ENCODE results near the gene BRPF3.

Gene BRPF3

DNA sequence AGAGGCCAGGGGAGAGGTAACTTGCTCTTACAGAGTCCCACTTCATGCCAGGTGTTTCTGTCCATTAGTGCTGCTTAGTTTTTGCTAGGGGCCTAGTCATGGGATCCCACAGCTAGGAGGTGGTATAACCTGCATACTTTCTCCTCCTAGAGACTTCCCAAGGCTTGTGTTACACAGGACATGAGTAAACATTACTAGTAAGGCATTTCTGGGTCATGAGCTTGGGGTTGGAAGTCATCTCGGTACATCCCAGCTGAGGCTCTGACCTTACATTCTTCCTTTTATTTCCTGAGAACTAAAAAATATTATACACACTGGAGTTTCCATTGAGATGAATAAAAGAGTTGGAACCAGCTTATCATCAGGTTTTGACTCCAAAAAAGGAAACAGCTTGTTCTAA, 52.4 kb downstream of the BRPF3 start:
- H3K4me1 ChIP-seq (ENCODE audit: low read depth, poor library complexity, severe bottlenecking): no peaks in the 10 kb centered on the region
- H3K9ac ChIP-seq: no peak overlapping the region
- no peak overlapping the region for H3K4me2 ChIP-seq
- TF ChIP-seq, protein P1, sequence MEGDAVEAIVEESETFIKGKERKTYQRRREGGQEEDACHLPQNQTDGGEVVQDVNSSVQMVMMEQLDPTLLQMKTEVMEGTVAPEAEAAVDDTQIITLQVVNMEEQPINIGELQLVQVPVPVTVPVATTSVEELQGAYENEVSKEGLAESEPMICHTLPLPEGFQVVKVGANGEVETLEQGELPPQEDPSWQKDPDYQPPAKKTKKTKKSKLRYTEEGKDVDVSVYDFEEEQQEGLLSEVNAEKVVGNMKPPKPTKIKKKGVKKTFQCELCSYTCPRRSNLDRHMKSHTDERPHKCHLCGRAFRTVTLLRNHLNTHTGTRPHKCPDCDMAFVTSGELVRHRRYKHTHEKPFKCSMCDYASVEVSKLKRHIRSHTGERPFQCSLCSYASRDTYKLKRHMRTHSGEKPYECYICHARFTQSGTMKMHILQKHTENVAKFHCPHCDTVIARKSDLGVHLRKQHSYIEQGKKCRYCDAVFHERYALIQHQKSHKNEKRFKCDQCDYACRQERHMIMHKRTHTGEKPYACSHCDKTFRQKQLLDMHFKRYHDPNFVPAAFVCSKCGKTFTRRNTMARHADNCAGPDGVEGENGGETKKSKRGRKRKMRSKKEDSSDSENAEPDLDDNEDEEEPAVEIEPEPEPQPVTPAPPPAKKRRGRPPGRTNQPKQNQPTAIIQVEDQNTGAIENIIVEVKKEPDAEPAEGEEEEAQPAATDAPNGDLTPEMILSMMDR (conservative IDR thresholded peaks at IDR 0.05; ENCODE audit: low read depth, low read length): no peak
- H3K27ac ChIP-seq: no peak overlapping the region
- H4K20me1 ChIP-seq (ENCODE audit: insufficient read depth): no peaks in the 10 kb centered on the region
- no peaks in the 10 kb centered on the region for H3K79me2 ChIP-seq (ENCODE audit: insufficient read depth, low read depth)
- H2AFZ ChIP-seq (ENCODE audit: low read depth): no peak overlapping the region
- no peaks in the 10 kb centered on the region for H3K36me3 ChIP-seq (ENCODE audit: insufficient read depth)
- H3K27me3 ChIP-seq (ENCODE audit: insufficient read depth, low read depth): no peaks in the 10 kb centered on the region
- H3K4me3 ChIP-seq (IDR thresholded peaks at IDR 0.05; ENCODE audit: insufficient read depth, low read depth, low read length): no peak overlapping the region

DNA sequence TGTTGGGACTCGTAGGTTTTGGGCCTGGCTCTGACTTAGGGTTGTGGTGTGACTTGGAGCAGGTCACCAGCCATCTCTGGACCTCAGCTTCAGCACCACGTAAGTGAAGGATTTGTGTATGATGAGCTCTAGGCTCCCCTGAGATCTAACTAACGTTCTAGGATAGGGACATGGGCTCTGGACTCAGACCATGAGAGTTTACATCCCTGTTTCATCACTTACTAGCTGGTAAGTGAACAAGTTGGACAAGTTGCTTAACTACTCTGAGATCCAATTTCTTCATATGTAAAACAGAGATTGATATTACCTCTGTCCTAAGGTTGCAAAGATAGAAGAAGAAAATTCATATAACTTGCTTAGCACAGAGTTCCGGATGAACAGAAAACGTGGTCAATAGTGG, 53.0 kb downstream of the BRPF3 start:
- H3K4me2 ChIP-seq: no peak overlapping the region
- TF ChIP-seq, protein P1 (conservative IDR thresholded peaks at IDR 0.05; ENCODE audit: low read depth, low read length): no peak
- no peaks in the 10 kb centered on the region for H3K4me1 ChIP-seq (ENCODE audit: low read depth, poor library complexity, severe bottlenecking)
- no peaks in the 10 kb centered on the region for H3K27me3 ChIP-seq (ENCODE audit: insufficient read depth, low read depth)
- no peaks in the 10 kb centered on the region for H4K20me1 ChIP-seq (ENCODE audit: insufficient read depth)
- H3K27ac ChIP-seq: no peak overlapping the region
- no peak overlapping the region for H3K4me3 ChIP-seq (IDR thresholded peaks at IDR 0.05; ENCODE audit: insufficient read depth, low read depth, low read length)
- no peaks in the 10 kb centered on the region for H3K36me3 ChIP-seq (ENCODE audit: insufficient read depth)
- H3K79me2 ChIP-seq (ENCODE audit: insufficient read depth, low read depth): no peaks in the 10 kb centered on the region
- H3K9ac ChIP-seq: no peak overlapping the region
- H2AFZ ChIP-seq (ENCODE audit: low read depth): no peak overlapping the region

DNA sequence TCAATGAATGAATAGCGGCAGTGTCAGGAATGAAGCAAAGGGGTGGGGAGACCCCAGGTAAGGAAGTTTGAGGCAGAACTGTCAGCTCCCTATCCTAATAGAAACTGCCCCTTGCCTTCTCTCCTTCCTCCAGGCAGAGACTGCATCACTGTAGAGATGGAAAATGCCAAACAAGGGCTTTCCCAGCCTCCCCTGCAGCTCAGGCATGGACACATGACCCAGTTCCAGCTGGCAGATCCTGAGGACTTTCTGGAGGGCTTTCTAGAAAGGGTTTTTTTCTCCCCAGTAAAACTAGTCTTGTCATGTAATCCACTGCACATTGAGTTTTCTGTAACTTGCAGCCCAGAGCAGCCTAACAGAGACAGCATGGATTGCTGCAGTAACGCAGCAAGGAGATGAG, 55.5 kb downstream of the BRPF3 start:
- Histone ChIP-seq H3K36me3 (ENCODE audit: insufficient read depth) (no peaks in the 10 kb centered on the region), H3K4me1 (ENCODE audit: low read depth, poor library complexity, severe bottlenecking) (no peaks in the 10 kb centered on the region), H2AFZ (ENCODE audit: low read depth) (no peak overlapping the region)

DNA sequence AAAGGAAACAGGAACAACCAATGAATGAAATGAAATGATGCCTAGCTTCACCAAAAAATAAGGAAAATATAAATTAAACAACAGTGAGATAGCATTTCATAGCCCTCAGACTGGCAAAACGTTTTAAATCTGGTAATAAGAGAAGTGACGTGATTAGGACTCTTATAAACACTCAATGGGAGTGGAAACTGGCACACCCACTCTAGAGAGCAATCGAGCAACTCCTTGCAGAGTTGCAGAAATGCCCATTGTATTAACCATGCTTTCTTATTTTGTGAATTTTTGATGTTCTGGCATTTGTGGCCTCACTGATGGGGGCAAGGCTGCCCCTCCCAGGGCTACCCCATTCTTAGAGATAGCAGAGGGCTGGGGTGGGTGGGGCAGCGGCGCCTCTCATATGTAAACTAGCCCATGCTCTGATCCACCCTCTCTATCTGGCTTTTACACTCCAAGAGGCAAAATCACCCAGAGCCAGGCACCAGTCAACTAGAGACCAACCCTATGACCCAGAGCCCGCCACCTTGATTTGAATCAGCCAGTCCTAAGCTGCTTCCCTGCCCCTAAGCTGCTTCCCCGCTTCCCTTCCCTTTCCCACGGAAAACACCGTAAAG, 67.0 kb downstream of the BRPF3 start:
- Histone ChIP-seq H3K4me1 (ENCODE audit: low read depth, poor library complexity, severe bottlenecking) (no peaks in the 10 kb centered on the region), H3K79me2 (ENCODE audit: insufficient read depth, low read depth) (no peaks in the 10 kb centered on the region), H3K4me2 (no peak overlapping the region), H3K27me3 (ENCODE audit: insufficient read depth, low read depth) (no peaks in the 10 kb centered on the region), H3K4me3 (IDR thresholded peaks at IDR 0.05; ENCODE audit: insufficient read depth, low read depth, low read length) (no peak overlapping the region), H3K36me3 (ENCODE audit: insufficient read depth) (no peaks in the 10 kb centered on the region), H3K27ac (no peak overlapping the region), H4K20me1 (ENCODE audit: insufficient read depth) (no peaks in the 10 kb centered on the region), H3K9ac (no peak overlapping the region), H2AFZ (ENCODE audit: low read depth) (no peak overlapping the region)
- TF ChIP-seq, protein P1 (conservative IDR thresholded peaks at IDR 0.05; ENCODE audit: low read depth, low read length): no peak

More for the DNA sequence above, 55.5 kb downstream of the BRPF3 start:
- TF ChIP-seq, protein P1 (conservative IDR thresholded peaks at IDR 0.05; ENCODE audit: low read depth, low read length): no peak
- Histone ChIP-seq H3K4me2 (no peak overlapping the region), H4K20me1 (ENCODE audit: insufficient read depth) (no peaks in the 10 kb centered on the region), H3K27me3 (ENCODE audit: insufficient read depth, low read depth) (no peaks in the 10 kb centered on the region), H3K79me2 (ENCODE audit: insufficient read depth, low read depth) (no peaks in the 10 kb centered on the region), H3K4me3 (IDR thresholded peaks at IDR 0.05; ENCODE audit: insufficient read depth, low read depth, low read length) (no peak overlapping the region), H3K27ac (no peak overlapping the region), H3K9ac (no peak overlapping the region)
